HepG2 (cell line): ENCODE results near the gene CYSRT1.

Experiments
- ARID2 ChIP-seq: sonication (generic); formaldehyde crosslinking; IDR thresholded peaks from 2 replicates; pipeline ENCODE4 v1.8.1; 2022; ENCODE audit warnings: mild to moderate bottlenecking, missing genetic modification reagents, borderline replicate concordance
- CREM ChIP-seq, 2 experiments: sonication (generic) in 1 of 2; formaldehyde crosslinking in 1 of 2; IDR thresholded peaks; 2 replicates each; pipeline versions ENCODE4 v1.4.0 to v1.6.1; 2016 to 2020; ENCODE audit warnings: antibody characterized with exemption in 1 of 2, mild to moderate bottlenecking in 1 of 2, missing genetic modification reagents in 1 of 2
- FLYWCH1 ChIP-seq: sonication (generic); formaldehyde crosslinking; IDR thresholded peaks from 2 replicates; pipeline ENCODE4 v1.8.1; 2023; ENCODE audit warnings: mild to moderate bottlenecking, missing genetic modification reagents
- GMEB1 ChIP-seq: sonication (generic); formaldehyde crosslinking; IDR thresholded peaks from 2 replicates; pipeline ENCODE4 v1.5.1; 2020; ENCODE audit warnings: missing genetic modification reagents, mild to moderate bottlenecking, borderline replicate concordance
- KAT2B ChIP-seq: fragments of 150-350 bp; IDR thresholded peaks from 2 replicates; pipeline ENCODE4 v1.6.1; 2014; ENCODE audit warnings: low read depth, low read length, borderline replicate concordance
- MZF1 ChIP-seq: sonication (generic); formaldehyde crosslinking; IDR thresholded peaks from 2 replicates; pipeline ENCODE4 v1.8.1; 2023; ENCODE audit warnings: mild to moderate bottlenecking, missing genetic modification reagents, borderline replicate concordance
- SMARCC2 ChIP-seq: fragments of 450-650 bp; IDR thresholded peaks from 2 replicates; pipeline ENCODE4 v1.6.1; 2017; ENCODE audit warnings: antibody characterized with exemption, mild to moderate bottlenecking
- TCF7L2 ChIP-seq: IDR thresholded peaks from 2 replicates; pipeline ENCODE4 v1.6.1; 2011; ENCODE audit warnings: mild to moderate bottlenecking, low read depth, low read length, moderate library complexity
- ZHX1 ChIP-seq: sonication (generic); formaldehyde crosslinking; IDR thresholded peaks from 2 replicates; pipeline ENCODE4 v1.8.1; 2022; ENCODE audit warnings: low read depth, mild to moderate bottlenecking, missing genetic modification reagents
- ZNF274 ChIP-seq: sonication (generic); formaldehyde crosslinking; IDR thresholded peaks from 2 replicates; pipeline ENCODE4 v1.5.1; 2020; ENCODE audit warnings: mild to moderate bottlenecking, missing genetic modification reagents
- ZNF510 ChIP-seq: sonication (generic); formaldehyde crosslinking; IDR thresholded peaks from 2 replicates; pipeline ENCODE4 v1.4.0; 2020; ENCODE audit warnings: low read depth, mild to moderate bottlenecking, missing genetic modification reagents

GRCh38 chr9:137264067-137264466, 39.1 kb downstream of the CYSRT1 start:
- no peak for TF ChIP-seq ZNF510 (CRISPR knock-in tag)
- no peak for TF ChIP-seq FLYWCH1 (CRISPR knock-in tag)
- TF ChIP-seq ZHX1 (CRISPR knock-in tag): no peak
- no peak for TF ChIP-seq ARID2 (CRISPR knock-in tag)
- no peak for TF ChIP-seq KAT2B
- TF ChIP-seq SMARCC2: no peak
- no peak for TF ChIP-seq TCF7L2
- no peak for TF ChIP-seq ZNF274 (CRISPR knock-in tag)
- TF ChIP-seq CREM (IDR thresholded peaks at IDR 0.05): no peak
- TF ChIP-seq CREM (CRISPR knock-in tag; IDR thresholded peaks at IDR 0.05): no peak
- TF ChIP-seq GMEB1: no peak
- TF ChIP-seq MZF1 (CRISPR knock-in tag): no peak
